ENCODE results near the gene FBN1. TPM values are rescaled to one million over a fixed set of nuclear protein-coding genes. Genes with fewer than 3 reads are reported as not detected.

Gene FBN1
- total and polyA plus RNA-seq, 2 donors (not counting 3 experiments of a cell fraction or from before 2014, with no cell fraction given): 107 to 111 TPM

DNA sequence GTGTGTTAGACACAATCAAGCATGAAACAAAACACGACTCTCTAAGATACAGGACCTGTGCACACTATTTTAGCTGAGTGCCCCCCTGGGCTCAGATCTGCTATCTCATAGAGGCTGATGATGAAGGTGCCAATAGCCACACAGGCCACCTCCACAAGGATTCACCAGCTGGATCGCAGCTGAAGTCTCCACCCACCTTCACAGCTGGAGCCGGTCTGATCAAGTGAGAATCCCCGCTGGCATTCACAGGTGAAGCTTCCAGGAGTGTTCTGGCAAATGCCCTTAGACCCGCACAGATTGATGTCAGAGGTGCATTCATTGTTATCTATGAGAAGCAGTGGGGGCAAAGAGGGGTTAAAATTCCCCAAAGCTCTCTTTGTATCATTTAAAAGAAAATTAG lies 224.1 kb downstream of the FBN1 start:
- Histone ChIP-seq H3K4me3 (replicated peaks in 1 of 3; ENCODE audit: insufficient read depth in 1 of 3, low read depth in 1 of 3, low read length in 3 of 3) (no peak overlapping the region), H3K4me1 (ENCODE audit: control insufficient read depth, extremely low read depth, insufficient read depth, low read length) (peaks cover 10% of the 10 kb centered on the region), H3K9ac (replicated peaks; ENCODE audit: extremely low read depth, insufficient read depth, low read length) (no peak overlapping the region), H3K4me2 (ENCODE audit: insufficient read depth, low read length) (no peak overlapping the region), H2AFZ (ENCODE audit: low read depth, low read length) (no peak overlapping the region), H3K9me3 (replicated peaks; ENCODE audit: control insufficient read depth, insufficient read depth, low read length) (no peaks in the 10 kb centered on the region), H3K79me2 (ENCODE audit: control insufficient read depth, insufficient read depth, low read length) (no peaks in the 10 kb centered on the region), H3K27me3 (ENCODE audit: control insufficient read depth in 2 of 2, insufficient read depth in 2 of 2, low read length in 2 of 2) (no peaks in the 10 kb centered on the region), H3K27ac (ENCODE audit: insufficient read depth, low read depth, low read length) (no peak overlapping the region), H3K36me3 (ENCODE audit: control insufficient read depth in 2 of 2, extremely low read depth in 1 of 2, insufficient read depth in 2 of 2, low read length in 2 of 2) (peaks cover 10 to 23% of the 10 kb centered on the region in 2 experiments), H3K9me1 (replicated peaks; ENCODE audit: control insufficient read depth, extremely low read depth, insufficient read depth, low read length) (no peaks in the 10 kb centered on the region), H4K20me1 (replicated peaks; ENCODE audit: control insufficient read depth, extremely low read depth, insufficient read depth, low read length) (no peaks in the 10 kb centered on the region)
- CTCF ChIA-PET: interaction anchor here (1.2 to 1.8 kb wide), 2 partner anchors 15 to 63 kb away, joined by 3 to 9 read pairs; no protein-coding TSS in a partner anchor
- POLR2A ChIA-PET: no interaction called here
- intact Hi-C loops (cut with micrococcal nuclease): no loop called here
- no TSS peak for BruUV-seq (replicated peaks)
- dilution Hi-C loops (cut with MboI; ENCODE audit: extremely low pct_ligation_motif_present, low sequenced_read_pairs): no loop called here
- DNase-seq (ENCODE audit: low read depth, low spot score): no peak
- FAIRE-seq: no peak
- no peak for TF ChIP-seq MYC (IDR thresholded peaks at IDR 0.05; ENCODE audit: low read depth, low read length)
- no peak for TF ChIP-seq POLR2A (IDR thresholded peaks at IDR 0.05; ENCODE audit: low read depth, low read length)
- TF ChIP-seq FOS (IDR thresholded peaks at IDR 0.05; ENCODE audit: borderline replicate concordance, insufficient read depth, low read length): no peak
- TF ChIP-seq, protein P1, sequence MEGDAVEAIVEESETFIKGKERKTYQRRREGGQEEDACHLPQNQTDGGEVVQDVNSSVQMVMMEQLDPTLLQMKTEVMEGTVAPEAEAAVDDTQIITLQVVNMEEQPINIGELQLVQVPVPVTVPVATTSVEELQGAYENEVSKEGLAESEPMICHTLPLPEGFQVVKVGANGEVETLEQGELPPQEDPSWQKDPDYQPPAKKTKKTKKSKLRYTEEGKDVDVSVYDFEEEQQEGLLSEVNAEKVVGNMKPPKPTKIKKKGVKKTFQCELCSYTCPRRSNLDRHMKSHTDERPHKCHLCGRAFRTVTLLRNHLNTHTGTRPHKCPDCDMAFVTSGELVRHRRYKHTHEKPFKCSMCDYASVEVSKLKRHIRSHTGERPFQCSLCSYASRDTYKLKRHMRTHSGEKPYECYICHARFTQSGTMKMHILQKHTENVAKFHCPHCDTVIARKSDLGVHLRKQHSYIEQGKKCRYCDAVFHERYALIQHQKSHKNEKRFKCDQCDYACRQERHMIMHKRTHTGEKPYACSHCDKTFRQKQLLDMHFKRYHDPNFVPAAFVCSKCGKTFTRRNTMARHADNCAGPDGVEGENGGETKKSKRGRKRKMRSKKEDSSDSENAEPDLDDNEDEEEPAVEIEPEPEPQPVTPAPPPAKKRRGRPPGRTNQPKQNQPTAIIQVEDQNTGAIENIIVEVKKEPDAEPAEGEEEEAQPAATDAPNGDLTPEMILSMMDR (IDR thresholded peaks at IDR 0.05; ENCODE audit: extremely low read depth in 1 of 2, insufficient read depth in 1 of 2, low read depth in 1 of 2, low read length in 2 of 2): no peak
- TF ChIP-seq, protein P2, sequence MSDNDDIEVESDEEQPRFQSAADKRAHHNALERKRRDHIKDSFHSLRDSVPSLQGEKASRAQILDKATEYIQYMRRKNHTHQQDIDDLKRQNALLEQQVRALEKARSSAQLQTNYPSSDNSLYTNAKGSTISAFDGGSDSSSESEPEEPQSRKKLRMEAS (IDR thresholded peaks at IDR 0.05; ENCODE audit: insufficient read depth, insufficient read length): no peak
- TF ChIP-seq JUN (IDR thresholded peaks at IDR 0.05; ENCODE audit: borderline replicate concordance, insufficient read depth, insufficient read length, low read depth): no peak
- no peak for TF ChIP-seq GATA2 (IDR thresholded peaks at IDR 0.05; ENCODE audit: insufficient read depth, insufficient read length, low read depth, low read length)
- TF ChIP-seq POLR2AphosphoS5 (IDR thresholded peaks at IDR 0.05; ENCODE audit: insufficient read depth, low read depth, low read length): no peak
- no peak for TF ChIP-seq EZH2 (IDR thresholded peaks at IDR 0.05; ENCODE audit: borderline replicate concordance, low read depth, low read length, severe bottlenecking)

All from endothelial cell of umbilical vein (primary cell).